Measurements from ENCODE around the gene RRBP1.

Gene RRBP1, protein sequence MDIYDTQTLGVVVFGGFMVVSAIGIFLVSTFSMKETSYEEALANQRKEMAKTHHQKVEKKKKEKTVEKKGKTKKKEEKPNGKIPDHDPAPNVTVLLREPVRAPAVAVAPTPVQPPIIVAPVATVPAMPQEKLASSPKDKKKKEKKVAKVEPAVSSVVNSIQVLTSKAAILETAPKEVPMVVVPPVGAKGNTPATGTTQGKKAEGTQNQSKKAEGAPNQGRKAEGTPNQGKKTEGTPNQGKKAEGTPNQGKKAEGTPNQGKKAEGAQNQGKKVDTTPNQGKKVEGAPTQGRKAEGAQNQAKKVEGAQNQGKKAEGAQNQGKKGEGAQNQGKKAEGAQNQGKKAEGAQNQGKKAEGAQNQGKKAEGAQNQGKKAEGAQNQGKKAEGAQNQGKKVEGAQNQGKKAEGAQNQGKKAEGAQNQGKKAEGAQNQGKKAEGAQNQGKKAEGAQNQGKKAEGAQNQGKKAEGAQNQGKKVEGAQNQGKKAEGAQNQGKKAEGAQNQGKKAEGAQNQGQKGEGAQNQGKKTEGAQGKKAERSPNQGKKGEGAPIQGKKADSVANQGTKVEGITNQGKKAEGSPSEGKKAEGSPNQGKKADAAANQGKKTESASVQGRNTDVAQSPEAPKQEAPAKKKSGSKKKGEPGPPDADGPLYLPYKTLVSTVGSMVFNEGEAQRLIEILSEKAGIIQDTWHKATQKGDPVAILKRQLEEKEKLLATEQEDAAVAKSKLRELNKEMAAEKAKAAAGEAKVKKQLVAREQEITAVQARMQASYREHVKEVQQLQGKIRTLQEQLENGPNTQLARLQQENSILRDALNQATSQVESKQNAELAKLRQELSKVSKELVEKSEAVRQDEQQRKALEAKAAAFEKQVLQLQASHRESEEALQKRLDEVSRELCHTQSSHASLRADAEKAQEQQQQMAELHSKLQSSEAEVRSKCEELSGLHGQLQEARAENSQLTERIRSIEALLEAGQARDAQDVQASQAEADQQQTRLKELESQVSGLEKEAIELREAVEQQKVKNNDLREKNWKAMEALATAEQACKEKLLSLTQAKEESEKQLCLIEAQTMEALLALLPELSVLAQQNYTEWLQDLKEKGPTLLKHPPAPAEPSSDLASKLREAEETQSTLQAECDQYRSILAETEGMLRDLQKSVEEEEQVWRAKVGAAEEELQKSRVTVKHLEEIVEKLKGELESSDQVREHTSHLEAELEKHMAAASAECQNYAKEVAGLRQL (N-terminal part only)

DNA sequence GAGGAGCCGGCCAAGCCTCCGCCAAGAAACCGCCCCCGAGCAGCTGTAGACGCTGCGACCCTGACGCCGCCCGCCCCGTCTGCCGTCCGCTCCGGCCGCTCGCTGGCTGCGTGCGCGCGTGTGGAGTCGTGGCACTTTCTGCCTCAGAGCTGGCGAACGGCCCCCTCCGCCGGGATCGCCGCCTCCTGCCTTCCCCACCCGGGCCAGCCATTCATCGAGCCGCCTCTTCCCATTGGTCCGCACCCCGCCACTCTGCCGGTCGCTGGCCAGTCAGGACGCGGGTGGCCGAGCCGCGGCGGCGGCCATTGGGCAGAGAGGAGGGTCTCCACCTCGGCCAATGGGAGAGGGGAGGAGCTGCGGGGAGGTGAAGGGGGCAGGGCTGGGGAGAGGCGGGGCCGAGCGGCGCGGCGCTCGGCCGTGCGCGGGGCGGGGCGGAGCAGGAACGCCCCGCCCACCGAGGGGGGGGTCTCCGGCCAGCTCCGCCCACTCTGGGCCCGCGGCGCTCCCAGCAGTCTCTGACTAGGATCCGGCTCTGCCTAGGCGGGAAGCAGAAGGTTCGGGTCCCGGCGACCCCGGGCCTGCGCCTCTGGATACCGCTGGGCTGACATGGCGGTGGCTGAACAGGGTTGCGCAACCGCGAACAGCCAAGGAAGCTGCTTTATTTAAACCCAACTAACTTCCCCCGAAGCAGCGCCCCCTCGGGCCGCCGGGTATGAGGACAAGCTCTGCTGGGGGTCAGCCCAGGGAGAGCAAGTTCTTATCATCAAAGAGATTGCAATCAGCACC lies at the start of gene RRBP1:
TSS of gene RRBP1 (minus strand) at position 140 of the 786 bp plus-strand sequence. CDS start 21,735 bp downstream, outside the sequence.
- DNase-seq (ENCODE audit: low read depth in 1 of 2, low spot score in 1 of 2), result peak; percentile 89 to 95

DNA sequence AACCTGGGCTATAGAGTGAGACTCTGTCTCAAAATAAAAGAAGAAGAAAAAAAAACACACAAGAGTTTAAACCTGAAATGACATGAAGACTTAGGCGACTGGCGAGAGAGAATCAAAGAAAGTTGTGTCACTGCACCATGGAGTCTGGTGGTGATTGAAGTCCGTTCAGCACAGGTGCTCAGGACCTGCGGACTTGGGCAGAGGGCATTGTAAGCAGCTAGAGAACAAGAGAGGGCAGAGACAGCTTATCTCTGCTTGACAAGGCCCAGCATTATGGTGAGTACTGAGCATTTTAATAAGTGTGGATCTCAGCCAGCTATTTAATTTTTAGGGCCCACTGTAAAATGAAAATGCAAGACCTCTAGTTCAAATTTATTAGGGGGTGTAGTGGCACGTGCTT lies 49.2 kb upstream of the RRBP1 start:
- no peak for DNase-seq (ENCODE audit: low read depth in 1 of 2, low spot score in 1 of 2)

DNA sequence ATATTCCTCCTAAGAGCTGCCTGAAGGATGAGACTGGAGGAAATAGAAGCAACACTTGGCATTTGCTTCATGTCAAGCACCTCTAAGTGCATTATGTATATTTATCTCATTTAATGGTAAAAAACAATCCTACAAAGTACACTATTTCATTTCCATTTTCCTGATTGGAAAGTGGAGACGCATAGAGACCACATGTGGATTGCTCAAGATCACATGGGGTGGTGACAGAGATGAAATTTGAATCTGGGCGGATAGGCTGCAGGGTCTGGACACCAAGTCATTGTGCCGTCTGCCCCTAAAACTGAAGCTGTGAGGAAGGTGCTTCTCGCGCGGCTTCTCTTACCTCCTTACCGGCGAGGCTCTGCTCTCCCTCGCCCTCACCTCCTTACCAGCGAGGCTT lies 48.0 kb upstream of the RRBP1 start:
- no peak for DNase-seq (ENCODE audit: low read depth in 1 of 2, low spot score in 1 of 2)

DNA sequence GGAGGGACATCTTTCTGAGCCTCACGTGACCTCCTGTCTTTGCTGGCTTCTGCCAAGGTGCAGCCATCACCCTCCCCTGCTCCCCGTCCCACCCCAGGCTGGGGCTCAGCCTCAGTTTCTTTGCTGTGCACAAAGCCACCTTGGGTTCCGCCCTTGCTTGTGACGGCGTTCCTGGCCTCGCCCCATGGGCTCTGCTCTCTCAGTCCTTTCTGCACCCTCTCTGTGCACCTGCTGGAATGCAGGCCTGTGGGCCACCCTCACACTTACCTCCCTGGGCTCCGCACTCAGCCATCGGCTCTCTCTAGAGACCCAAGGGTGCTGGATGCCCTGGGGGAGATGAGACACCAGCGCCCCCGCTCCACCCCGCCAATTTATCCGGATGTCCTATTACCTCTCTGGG lies 46.0 kb upstream of the RRBP1 start:
- no peak for DNase-seq (ENCODE audit: low read depth in 1 of 2, low spot score in 1 of 2)

DNA sequence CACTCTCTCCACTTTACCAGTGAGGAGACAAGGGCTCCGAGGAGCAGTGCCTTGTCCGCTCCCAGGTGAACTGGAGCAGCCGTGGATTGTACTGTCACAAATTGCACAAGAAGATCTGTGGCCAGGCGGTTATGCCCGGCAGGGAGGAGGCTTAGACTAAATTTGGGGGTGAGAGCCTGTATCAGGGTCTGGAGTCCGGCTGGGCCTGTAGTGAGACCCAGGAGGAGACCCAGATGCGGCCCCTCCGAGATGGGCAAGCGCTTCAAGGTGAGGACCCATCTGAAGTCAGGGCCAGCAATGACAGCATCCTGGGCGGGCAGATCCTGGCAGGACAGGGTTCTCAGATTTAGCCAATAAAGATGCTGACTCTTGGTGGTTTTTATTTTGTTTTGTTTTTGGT lies 45.3 kb upstream of the RRBP1 start:
- no peak for DNase-seq (ENCODE audit: low read depth in 1 of 2, low spot score in 1 of 2)

DNA sequence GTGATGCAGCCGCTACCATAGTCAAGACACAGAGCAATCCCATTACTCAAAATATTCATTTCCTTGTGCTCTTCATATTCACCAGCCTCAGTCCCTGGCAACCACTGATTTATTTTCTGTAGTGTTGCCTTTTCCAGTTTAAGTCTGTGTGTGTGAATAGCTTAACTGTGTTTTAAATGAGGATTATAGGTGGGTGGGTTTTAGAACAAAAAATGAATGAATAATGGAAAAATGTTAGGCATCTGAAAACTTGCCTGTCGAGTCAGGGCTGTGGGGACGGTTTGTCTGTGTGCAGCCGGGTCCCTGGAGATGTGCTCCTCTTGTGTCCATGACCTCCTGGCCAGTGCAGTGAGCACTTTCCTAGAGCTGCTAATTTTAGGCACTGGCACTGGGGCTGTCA lies 44.9 kb upstream of the RRBP1 start:
- no peak for DNase-seq (ENCODE audit: low read depth in 1 of 2, low spot score in 1 of 2)

DNA sequence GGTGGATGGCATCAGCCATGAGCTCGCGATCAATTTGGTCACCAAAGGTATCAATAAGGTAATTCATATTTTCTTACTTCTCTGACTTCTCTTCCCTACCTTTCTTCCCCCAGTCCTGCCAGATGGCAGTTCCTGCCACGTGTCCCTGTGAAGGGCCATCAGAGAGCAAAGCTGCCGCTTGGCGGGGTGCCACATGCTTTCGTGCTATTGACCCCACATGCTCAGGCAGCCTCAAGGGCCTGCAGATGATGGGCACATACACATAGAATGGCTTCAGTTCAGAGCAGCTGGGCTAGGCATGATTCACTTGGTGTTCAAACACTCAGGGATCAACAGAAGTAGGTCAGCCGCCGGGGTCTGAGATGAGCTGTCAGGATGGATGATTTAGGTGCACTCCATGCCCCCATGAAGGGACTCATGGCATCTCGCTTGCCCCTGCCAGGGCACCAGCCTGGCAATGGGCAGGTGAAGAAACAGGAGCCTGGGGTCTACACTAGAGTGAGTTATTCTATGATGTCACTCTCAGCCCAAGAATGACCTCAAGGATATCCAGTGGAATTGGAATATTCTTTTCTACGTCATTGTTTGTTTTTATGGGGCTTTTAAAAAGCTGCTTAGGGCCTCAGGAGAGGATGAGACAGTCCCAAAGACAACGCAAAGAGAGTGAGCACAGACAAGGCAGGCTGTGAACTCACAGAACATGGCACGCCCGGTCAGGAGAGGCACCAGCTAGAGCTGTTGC lies 43.2 kb upstream of the RRBP1 start:
- DNase-seq (ENCODE audit: low read depth in 1 of 2, low spot score in 1 of 2), result no peak

DNA sequence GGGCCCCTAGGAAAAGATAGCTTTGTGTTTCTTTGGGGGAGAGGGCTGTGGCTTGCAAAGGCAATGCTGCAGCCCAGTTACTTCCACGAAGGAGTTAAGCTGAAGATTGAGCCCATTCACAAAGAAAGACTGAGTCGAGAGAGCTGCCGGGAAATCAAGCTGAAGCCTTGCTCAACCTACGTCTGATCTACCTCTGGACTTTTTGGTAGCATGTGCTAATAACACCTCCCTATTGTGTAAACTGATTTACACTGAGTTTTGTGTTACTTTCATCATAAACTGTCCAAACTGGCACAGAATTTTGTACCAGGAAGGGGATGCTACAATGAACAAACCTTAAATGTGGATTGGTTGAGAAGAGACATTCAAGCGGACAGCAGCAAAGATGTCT lies 41.3 kb upstream of the RRBP1 start:
- no peak for DNase-seq (ENCODE audit: low read depth in 1 of 2, low spot score in 1 of 2)

DNA sequence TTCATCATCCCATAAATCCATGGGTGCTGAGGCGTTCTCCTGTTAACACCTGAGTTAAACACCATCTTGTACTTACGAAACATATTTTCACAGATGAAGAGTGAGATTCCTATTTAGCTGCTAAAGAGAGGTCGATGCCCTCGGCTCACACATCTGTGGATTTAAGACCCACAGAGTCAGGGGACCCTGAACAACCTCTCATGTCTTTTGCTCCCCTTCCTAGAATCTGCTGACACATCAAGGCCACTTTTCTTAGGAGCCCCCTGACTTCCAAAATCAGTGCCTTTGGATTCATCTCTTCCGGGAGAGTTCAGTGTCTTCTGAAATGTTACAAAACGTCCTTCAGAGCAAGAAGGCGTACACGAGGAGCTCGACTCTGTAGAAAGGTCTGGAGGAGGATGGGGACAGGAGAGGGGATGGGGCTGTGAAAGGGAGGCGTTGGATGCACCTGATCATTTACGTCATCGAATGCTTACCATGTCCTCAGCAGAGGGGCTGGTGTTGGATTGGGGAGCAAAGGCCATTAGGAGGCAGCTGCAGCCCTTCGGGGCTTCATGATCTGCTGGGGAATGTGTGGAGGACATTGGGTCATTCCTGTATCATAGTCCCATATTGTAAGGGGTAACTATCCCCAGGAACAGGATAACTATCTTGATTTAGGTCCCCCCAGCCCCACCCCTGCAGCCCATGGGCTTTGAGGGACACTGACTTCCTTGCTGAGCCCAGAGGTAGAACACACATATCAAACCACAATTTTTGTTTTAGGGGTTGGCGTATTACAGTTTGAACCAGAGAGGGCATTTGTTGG lies 40.7 kb upstream of the RRBP1 start:
- no peak for DNase-seq (ENCODE audit: low read depth in 1 of 2, low spot score in 1 of 2)

DNA sequence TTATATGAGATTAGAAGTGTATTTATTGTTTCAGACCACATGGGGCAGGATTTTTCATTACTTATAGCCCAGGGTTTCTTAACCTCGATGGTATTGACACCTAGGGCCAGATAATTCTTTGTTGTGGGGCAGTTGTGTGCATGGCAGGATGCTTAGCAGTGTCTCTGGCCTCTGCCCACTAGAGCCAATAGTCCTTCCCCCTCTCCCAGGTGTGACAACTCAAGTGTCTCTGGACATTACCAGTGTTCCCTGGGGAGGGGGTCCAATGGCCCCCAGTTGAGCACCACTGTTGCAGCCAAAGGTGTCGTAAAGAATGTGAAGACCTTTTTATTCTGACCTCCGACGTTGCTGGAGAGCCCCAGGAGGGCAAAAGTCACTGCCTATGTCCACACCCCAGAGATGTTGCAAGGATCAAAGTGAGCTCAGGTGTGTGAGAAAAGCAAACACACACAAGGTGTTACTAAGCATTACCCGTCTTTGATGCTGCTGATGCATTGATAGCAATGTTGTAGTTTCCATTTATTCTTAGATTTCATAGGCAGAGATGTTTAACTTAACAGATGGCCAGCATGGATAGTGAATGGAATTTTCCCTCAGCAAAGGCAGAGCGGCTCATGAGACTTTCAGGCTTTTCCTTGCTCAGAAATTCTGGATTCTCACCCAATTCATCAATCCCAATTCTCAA lies 39.9 kb upstream of the RRBP1 start:
- DNase-seq (ENCODE audit: low read depth in 1 of 2, low spot score in 1 of 2), result no peak

DNA sequence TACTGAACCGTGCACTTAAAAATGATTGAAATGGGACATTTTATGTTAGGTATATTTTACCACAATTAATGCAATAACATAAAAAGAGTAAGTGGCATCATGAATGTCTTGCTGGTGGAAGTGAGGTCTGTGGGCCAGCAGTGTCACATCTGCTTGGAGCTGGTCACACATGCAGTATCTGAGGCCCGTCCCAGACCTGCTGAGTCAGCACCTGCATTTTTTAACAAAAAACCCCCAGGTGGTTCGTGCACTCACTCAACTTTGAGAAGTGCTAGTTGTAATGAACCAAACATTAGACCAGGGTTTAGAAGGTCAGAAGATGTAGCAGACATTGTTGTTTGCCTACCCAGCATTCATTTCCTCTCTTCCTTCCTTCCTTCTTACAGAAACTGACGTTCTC lies 38.7 kb upstream of the RRBP1 start:
- no peak for DNase-seq (ENCODE audit: low read depth in 1 of 2, low spot score in 1 of 2)

DNA sequence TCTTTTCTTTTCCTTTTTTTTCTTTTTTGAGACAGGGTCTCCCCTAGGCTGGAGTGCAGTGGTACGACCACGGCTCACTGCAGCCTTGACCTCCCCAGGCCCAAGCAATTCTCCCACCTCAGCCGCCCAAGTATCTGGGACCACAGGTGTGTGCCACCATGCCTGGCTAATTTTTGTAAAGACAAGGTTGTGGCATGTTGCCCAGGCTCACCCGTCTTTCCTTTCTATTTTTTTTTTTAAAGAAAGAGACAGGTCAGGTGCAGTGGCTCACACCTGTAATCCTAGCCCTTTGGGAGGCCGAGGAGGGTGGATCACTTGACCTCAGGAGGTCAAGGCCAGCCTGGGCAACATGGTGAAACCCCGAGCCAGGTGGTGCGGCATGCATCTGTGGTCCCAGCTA lies 34.3 kb upstream of the RRBP1 start:
- no peak for DNase-seq (ENCODE audit: low read depth in 1 of 2, low spot score in 1 of 2)

DNA sequence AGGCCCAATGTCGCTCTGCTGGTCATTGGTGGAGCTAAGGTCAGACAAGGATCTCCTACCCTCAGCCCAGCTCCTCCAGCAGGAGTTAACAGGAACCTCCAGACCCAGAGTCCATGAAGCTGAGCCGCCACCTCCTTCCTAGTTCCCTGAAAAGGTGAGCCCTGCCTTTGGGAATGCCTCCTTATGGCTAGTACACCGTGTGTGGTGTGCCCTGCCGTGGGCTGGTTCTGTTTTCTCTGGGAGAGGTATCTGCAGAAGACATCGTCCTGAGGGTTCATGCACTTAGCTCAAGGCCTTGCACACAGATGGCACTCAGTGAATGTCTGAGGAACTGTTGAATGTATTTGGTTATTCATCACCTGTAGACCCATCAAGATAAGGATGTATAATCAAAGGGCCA lies 33.0 kb upstream of the RRBP1 start:
- DNase-seq (ENCODE audit: low read depth in 1 of 2, low spot score in 1 of 2), result no peak

DNA sequence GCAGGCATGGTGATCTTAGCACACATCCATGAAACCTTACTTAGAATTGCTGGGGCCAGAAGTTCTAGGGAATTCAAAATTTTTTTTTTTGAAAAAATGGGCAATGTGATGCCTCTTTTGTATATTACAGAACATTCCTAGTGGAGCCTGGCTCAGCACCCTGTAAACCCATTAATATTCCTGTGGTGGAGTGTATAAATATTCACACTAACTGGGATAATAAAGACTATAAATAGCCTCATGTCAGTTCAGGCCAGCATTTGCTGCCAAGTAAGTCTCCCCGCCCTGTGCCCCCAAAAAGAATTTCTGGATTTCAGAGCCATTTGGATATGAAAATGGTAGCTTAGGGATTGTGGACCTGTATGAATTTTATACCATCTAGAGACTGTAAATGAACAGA lies 32.6 kb upstream of the RRBP1 start:
- no peak for DNase-seq (ENCODE audit: low read depth in 1 of 2, low spot score in 1 of 2)

DNA sequence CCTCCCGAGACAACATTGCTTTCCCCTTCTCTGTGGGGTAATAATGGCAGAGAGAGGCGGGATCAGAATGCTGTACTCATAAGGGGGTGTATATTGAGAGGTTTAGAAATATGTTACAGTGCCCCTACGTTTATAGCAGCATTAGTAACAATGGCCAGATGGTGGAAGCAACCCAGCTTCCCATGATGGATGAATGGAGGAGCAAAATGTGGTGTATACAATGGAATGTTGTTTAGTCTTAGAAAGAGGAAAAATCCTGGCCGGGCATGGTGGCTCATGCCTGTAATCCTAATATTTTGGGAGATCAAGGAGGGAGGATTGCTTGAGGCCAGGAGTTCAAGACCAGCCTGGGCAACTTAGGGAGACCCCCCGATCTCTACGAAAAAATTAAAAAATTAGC lies 30.7 kb upstream of the RRBP1 start:
- no peak for DNase-seq (ENCODE audit: low read depth in 1 of 2, low spot score in 1 of 2)

DNA sequence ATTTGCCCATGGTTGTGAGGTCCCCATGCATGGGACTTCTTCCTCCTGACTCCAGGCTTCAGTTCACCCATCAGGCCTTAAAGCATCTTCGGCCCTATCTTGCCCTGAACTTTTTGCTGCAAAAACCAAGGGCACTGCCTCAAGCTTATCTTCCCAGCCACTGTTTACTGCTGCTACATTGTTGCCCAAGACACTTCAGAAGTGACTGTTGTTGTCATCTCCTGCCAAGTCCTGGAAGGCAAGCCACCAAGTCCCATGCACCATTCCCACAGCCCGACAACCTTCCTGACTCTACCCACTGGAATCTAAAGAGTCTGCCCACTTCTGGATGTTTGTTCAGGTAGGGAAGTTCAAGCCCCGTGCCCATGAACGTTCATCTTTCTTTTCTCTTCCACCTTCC lies 30.2 kb upstream of the RRBP1 start:
- no peak for DNase-seq (ENCODE audit: low read depth in 1 of 2, low spot score in 1 of 2)

DNA sequence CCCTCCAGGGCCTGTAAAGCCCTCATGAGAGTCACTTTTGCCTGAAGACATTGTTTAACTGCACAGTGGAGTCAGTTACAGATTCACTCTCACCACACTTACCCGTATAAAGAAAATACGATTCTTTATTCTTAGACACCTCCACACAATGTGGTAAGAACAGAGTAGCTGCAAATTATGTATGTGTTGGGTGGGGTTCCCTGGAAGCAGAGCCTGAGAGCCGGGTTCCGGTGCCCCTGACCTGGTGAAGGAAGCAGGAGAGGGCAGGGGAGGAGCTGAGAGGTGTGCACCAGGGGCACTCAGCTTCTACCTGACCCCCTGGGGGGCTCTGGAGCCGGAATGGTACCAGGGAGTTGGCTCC lies 29.2 kb upstream of the RRBP1 start:
- DNase-seq (ENCODE audit: low read depth in 1 of 2, low spot score in 1 of 2), result no peak

DNA sequence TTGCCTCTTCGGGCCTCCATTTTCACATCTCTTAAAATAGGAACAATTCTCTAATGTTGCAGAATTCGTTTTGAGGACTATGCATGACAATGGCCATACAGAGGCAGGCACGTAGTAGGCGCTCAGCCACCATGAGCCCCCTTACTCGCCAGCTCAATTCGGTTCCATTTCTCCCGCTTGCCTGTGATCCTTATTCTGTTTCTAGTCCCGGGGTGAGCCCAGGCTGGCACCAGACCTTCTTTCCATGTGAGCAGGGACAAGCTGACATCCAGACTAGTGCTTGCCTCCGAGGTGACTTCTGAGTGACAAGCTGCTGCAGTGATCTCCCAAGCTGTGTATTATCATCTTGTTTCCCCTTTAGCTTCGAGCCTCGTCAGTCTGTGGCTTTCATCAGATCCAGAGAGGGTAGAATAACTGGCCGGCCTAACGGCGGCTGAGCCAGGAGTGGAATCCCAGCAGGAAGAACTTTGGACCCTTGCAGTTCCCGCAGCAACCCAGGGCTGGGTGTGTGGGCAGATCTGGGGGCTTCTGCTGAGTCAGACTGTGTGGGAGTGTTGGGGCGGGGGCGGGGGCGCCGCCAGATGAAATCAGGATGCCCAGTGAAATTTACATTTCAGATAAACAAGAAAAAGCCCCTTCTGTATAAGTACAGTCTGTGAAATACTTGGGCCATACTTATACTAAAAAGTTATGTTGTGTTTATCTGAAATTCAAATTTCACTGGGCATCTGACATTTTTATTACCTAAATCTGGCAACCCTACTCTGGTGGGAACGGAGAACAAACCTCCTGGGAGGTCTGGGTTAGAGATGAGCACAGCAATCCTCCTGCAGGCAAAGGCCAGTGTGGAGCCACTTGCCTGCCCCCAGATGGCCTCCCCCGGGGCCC lies 28.6 kb upstream of the RRBP1 start:
- DNase-seq (ENCODE audit: low read depth in 1 of 2, low spot score in 1 of 2), result no peak
